H9 (cell line): ENCODE measurements around the gene KLF11. TPM values are rescaled to one million over a fixed set of nuclear protein-coding genes. Genes with fewer than 3 reads are reported as not detected.

Experiments
- DNase-seq: peaks from one replicate; pipeline ENCODE4 v3.0.0-alpha.2; 2017
- H2AFZ ChIP-seq: one replicate; pipeline ENCODE4 v1.6.1; 2013; ENCODE audit warnings: mild to moderate bottlenecking, low read length, control low read depth, moderate library complexity
- H2AK5ac ChIP-seq: 2 replicates; pipeline ENCODE4 v1.6.1; 2013; ENCODE audit warnings: low read length, control low read depth, mixed read lengths; ENCODE audit not compliant: insufficient read length
- H2BK120ac ChIP-seq: one replicate; pipeline ENCODE4 v1.6.1; 2013; ENCODE audit warnings: low read depth, mild to moderate bottlenecking, low read length, control low read depth, inconsistent platforms; ENCODE audit not compliant: poor library complexity, severe bottlenecking
- H2BK12ac ChIP-seq: 2 replicates; pipeline ENCODE4 v1.6.1; 2013; ENCODE audit warnings: low read length, control low read depth, mixed read lengths, low read depth; ENCODE audit not compliant: insufficient read length
- H2BK15ac ChIP-seq: 2 replicates; pipeline ENCODE4 v1.6.1; 2013; ENCODE audit warnings: low read depth, low read length, control low read depth
- H2BK20ac ChIP-seq: one replicate; pipeline ENCODE4 v1.6.1; 2013; ENCODE audit warnings: low read depth, mild to moderate bottlenecking, low read length, control low read depth, inconsistent platforms; ENCODE audit not compliant: poor library complexity, severe bottlenecking
- H2BK5ac ChIP-seq: 2 replicates; pipeline ENCODE4 v1.6.1; 2013; ENCODE audit warnings: low read length, control low read depth, mixed read lengths; ENCODE audit not compliant: insufficient read length
- H3K14ac ChIP-seq: 2 replicates; pipeline ENCODE4 v1.6.1; 2013; ENCODE audit warnings: low read length, control low read depth; ENCODE audit not compliant: insufficient read depth
- H3K18ac ChIP-seq: 2 replicates; pipeline ENCODE4 v1.6.1; 2013; ENCODE audit warnings: low read depth, mild to moderate bottlenecking, mixed read lengths, low read length, control low read depth; ENCODE audit not compliant: insufficient read length
- H3K23ac ChIP-seq: 2 replicates; pipeline ENCODE4 v1.6.1; 2013; ENCODE audit warnings: low read length, control low read depth, mixed read lengths, low read depth; ENCODE audit not compliant: insufficient read length
- H3K23me2 ChIP-seq: 2 replicates; pipeline ENCODE4 v1.6.1; 2013; ENCODE audit warnings: low read depth, mild to moderate bottlenecking, mixed read lengths, low read length, control low read depth; ENCODE audit not compliant: insufficient read length, poor library complexity, severe bottlenecking
- H3K27ac ChIP-seq: 2 replicates; pipeline ENCODE4 v1.5.1; 2013; ENCODE audit warnings: low read length, control low read depth, mixed read lengths, low read depth; ENCODE audit not compliant: insufficient read length
- H3K27me3 ChIP-seq: 2 replicates; pipeline ENCODE4 v1.6.1; 2013; ENCODE audit warnings: low read length, control low read depth, inconsistent platforms; ENCODE audit not compliant: insufficient read depth
- H3K4ac ChIP-seq: 2 replicates; pipeline ENCODE4 v1.6.1; 2013; ENCODE audit warnings: low read depth, mild to moderate bottlenecking, control low read depth, inconsistent platforms, low read length, moderate library complexity
- H3K4me1 ChIP-seq: 2 replicates; pipeline ENCODE4 v1.6.1; 2013; ENCODE audit warnings: low read length, control low read depth, inconsistent platforms; ENCODE audit not compliant: insufficient read depth
- H3K4me2 ChIP-seq: 2 replicates; pipeline ENCODE4 v1.6.1; 2013; ENCODE audit warnings: low read length, control low read depth, mixed read lengths; ENCODE audit not compliant: insufficient read length, insufficient read depth
- H3K56ac ChIP-seq: 2 replicates; pipeline ENCODE4 v1.6.1; 2013; ENCODE audit warnings: low read depth, mild to moderate bottlenecking, mixed read lengths, low read length, control low read depth; ENCODE audit not compliant: insufficient read length
- H3K79me1 ChIP-seq: 2 replicates; pipeline ENCODE4 v1.6.1; 2013; ENCODE audit warnings: low read depth, mild to moderate bottlenecking, moderate library complexity, low read length, control low read depth, inconsistent platforms; ENCODE audit not compliant: insufficient read depth, poor library complexity, severe bottlenecking
- H3K79me2 ChIP-seq: 2 replicates; pipeline ENCODE4 v1.6.1; 2013; ENCODE audit warnings: low read length, control low read depth, inconsistent platforms; ENCODE audit not compliant: insufficient read depth
- H3K9ac ChIP-seq: 2 replicates; pipeline ENCODE4 v1.6.1; 2013; ENCODE audit warnings: low read length, control low read depth, mixed read lengths; ENCODE audit not compliant: insufficient read length; ENCODE audit errors: extremely low read depth
- H3K9me3 ChIP-seq: one replicate; pipeline ENCODE4 v1.6.1; 2013; ENCODE audit warnings: low read depth, low read length, inconsistent platforms; ENCODE audit not compliant: control insufficient read depth
- H3T11ph ChIP-seq: one replicate; pipeline ENCODE4 v1.6.1; 2013; ENCODE audit warnings: mild to moderate bottlenecking, low read length, control low read depth, inconsistent platforms
- H4K20me1 ChIP-seq: one replicate; pipeline ENCODE4 v1.6.1; 2013; ENCODE audit not compliant: control insufficient read depth, insufficient read length, insufficient read depth
- H4K5ac ChIP-seq: 2 replicates; pipeline ENCODE4 v1.6.1; 2013; ENCODE audit warnings: low read depth, mild to moderate bottlenecking, mixed read lengths, low read length, control low read depth; ENCODE audit not compliant: insufficient read length
- H4K8ac ChIP-seq: replicated peaks from 2 replicates; pipeline ENCODE4 v1.6.1; 2013; ENCODE audit warnings: low read length, control low read depth, mixed read lengths, low read depth; ENCODE audit not compliant: insufficient read length
- H4K91ac ChIP-seq: 2 replicates; pipeline ENCODE4 v1.6.1; 2013; ENCODE audit warnings: low read depth, mild to moderate bottlenecking, moderate library complexity, mixed read lengths, low read length, control low read depth; ENCODE audit not compliant: insufficient read length
- H3K27ac Mint-ChIP-seq, 3 experiments: 2 replicates in 2 of 3; 3 replicates in 1 of 3; pipeline ENCODE4 v1.8.0; 2020 to 2021; ENCODE audit warnings: mixed read lengths in 3 of 3, mild to moderate bottlenecking in 1 of 3, moderate library complexity in 1 of 3
- H3K27me3 Mint-ChIP-seq: 2 replicates; pipeline ENCODE4 v1.8.0; 2021; ENCODE audit warnings: low read depth, mild to moderate bottlenecking, moderate library complexity, mixed read lengths
- H3K36me3 Mint-ChIP-seq, 3 experiments: 2 replicates in 2 of 3; 3 replicates in 1 of 3; pipeline ENCODE4 v1.8.0; 2020 to 2021; ENCODE audit warnings: low read depth in 3 of 3, mixed read lengths in 3 of 3; ENCODE audit not compliant: insufficient read depth in 1 of 3
- H3K4me1 Mint-ChIP-seq, 2 experiments: 2 replicates each; pipeline ENCODE4 v1.8.0; 2020; ENCODE audit warnings: mixed read lengths in 2 of 2
- H3K4me3 Mint-ChIP-seq, 2 experiments: 2 replicates in 1 of 2; 3 replicates in 1 of 2; pipeline ENCODE4 v1.8.0; 2020 to 2021; ENCODE audit warnings: mild to moderate bottlenecking in 2 of 2, mixed read lengths in 2 of 2, moderate library complexity in 1 of 2
- H3K9me3 Mint-ChIP-seq, 2 experiments: 2 replicates in 1 of 2; 3 replicates in 1 of 2; pipeline ENCODE4 v1.8.0; 2020; ENCODE audit warnings: mild to moderate bottlenecking in 2 of 2, mixed read lengths in 2 of 2, moderate library complexity in 1 of 2
- WGBS: extraction: QIAGEN DNeasy Blood & Tissue Kit; methylation state at CpG from one replicate; pipeline ENCODE4 v1.1.7; 2013; ENCODE audit warnings: missing lambda C conversion rate, low lambda C conversion rate, mixed read lengths; ENCODE audit not compliant: insufficient read length; ENCODE audit errors: extremely low coverage; 5-methylcytosine and 5-hydroxymethylcytosine counted together
- total RNA-seq: library from RNA; stranded (reverse); gene quantifications from 2 replicates; pipeline ENCODE4 v1.2.1, GENCODE V29; 2021
- TF ChIP-seq, protein P1 (sequence below): fragments of 200-600 bp; sonication (generic); conservative IDR thresholded peaks from 3 replicates; pipeline ENCODE4 v1.8.0; 2021; ENCODE audit warnings: antibody characterized with exemption, mild to moderate bottlenecking

KLF11 gene
- total RNA-seq, 1 experiment from 2014 or later: 15.5 TPM

DNA sequence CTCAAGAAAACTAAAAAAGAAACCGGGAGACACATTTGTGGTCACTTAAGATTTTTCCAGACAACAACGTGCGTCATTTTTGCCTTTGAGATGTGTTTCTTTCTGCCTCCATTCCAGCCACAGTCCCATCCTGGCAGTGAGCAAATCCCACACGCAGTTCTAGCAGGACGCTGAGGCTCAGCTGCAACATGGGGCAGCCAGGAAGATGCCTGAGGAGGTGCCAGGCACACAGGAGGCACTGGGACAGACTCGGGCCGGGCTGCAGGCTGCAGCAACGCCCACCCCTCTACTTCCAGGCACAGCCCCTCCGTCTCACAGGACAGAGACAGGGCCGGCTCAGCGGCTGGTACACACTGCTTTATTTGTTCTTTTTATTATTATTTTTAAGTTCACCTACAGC, 13.1 kb downstream of the KLF11 start:
- Histone ChIP-seq H4K5ac (no peak overlapping the region), H3K4ac (no peak overlapping the region), H3K9ac (no peak overlapping the region), H2BK5ac (no peak overlapping the region), H3T11ph (no peak overlapping the region), H3K18ac (no peak overlapping the region), H2AFZ (no peak overlapping the region), H3K14ac (peak overlapping the region; percentile 51; the same call in 1 of the 2 replicates), H3K79me2 (no peaks in the 10 kb centered on the region), H2BK15ac (no peak overlapping the region), H3K56ac (no peak overlapping the region), H3K23me2 (peaks cover 3% of the 10 kb centered on the region), H2BK20ac (no peak overlapping the region), H3K27me3 (no peaks in the 10 kb centered on the region), H4K91ac (no peak overlapping the region), H4K8ac (no peak overlapping the region), H2BK12ac (no peak overlapping the region), H2AK5ac (no peak overlapping the region), H3K27ac (no peak overlapping the region), H3K79me1 (no peaks in the 10 kb centered on the region), H4K20me1 (no peaks in the 10 kb centered on the region), H3K4me1 (no peaks in the 10 kb centered on the region; the same call in 1 of the 2 replicates), H3K4me2 (no peak overlapping the region), H3K23ac (no peak overlapping the region), H2BK120ac (no peak overlapping the region), H3K9me3 (no peaks in the 10 kb centered on the region)
- peaks cover 22 to 23% of the 10 kb centered on the region in 2 experiments for H3K4me1 Mint-ChIP-seq
- H3K27me3 Mint-ChIP-seq: peaks cover 3% of the 10 kb centered on the region
- no peak for DNase-seq
- no peaks in the 10 kb centered on the region; a peak in 1 of 5 replicates for H3K9me3 Mint-ChIP-seq
- WGBS: no CpG with 5 or more reads among the region's 11 CpGs
- no peak overlapping the region for H3K27ac Mint-ChIP-seq
- H3K4me3 Mint-ChIP-seq: peak overlapping the region in 1 of 2 experiments; percentile 61; a peak in 3 of 5 replicates
- TF ChIP-seq, protein P1, sequence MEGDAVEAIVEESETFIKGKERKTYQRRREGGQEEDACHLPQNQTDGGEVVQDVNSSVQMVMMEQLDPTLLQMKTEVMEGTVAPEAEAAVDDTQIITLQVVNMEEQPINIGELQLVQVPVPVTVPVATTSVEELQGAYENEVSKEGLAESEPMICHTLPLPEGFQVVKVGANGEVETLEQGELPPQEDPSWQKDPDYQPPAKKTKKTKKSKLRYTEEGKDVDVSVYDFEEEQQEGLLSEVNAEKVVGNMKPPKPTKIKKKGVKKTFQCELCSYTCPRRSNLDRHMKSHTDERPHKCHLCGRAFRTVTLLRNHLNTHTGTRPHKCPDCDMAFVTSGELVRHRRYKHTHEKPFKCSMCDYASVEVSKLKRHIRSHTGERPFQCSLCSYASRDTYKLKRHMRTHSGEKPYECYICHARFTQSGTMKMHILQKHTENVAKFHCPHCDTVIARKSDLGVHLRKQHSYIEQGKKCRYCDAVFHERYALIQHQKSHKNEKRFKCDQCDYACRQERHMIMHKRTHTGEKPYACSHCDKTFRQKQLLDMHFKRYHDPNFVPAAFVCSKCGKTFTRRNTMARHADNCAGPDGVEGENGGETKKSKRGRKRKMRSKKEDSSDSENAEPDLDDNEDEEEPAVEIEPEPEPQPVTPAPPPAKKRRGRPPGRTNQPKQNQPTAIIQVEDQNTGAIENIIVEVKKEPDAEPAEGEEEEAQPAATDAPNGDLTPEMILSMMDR: no peak
- H3K36me3 Mint-ChIP-seq: peaks cover 7 to 28% (median 26%) of the 10 kb centered on the region in 3 experiments; a peak in 6 of 7 replicates
